H1 (cell line): ENCODE measurements around the gene BSND. TPM values are rescaled to one million over a fixed set of nuclear protein-coding genes. Genes with fewer than 3 reads are reported as not detected.

ENCODE experiments used
- CTCF ChIA-PET: fragments of 300-600 bp; sonication (Branson Sonifier 250); formaldehyde crosslinking; loops from one replicate; lab custom pipeline; 2021; ENCODE audit not compliant: partially characterized antibody; lab: Charles Lee
- POLR2A ChIA-PET: fragments of 300-600 bp; sonication (Branson Sonifier 250); formaldehyde crosslinking; loops from one replicate; lab custom pipeline; 2021; ENCODE audit warnings: inconsistent platforms; ENCODE audit not compliant: partially characterized antibody; lab: Charles Lee
- DNase-seq, 2 experiments: peaks; one replicate each; pipeline versions ENCODE4 v3.0.0 to v3.0.0-alpha.2; 2010 to 2022; ENCODE audit warnings: low spot score in 2 of 2, low read depth in 1 of 2, mixed read lengths in 1 of 2
- FAIRE-seq: peaks from 2 replicates; lab custom pipeline; 2011; peaks lifted over from hg19 to GRCh38; lab: Jason Lieb, UNC
- H2AFZ ChIP-seq: 2 replicates; pipeline ENCODE4 v1.8.1; 2012; ENCODE audit warnings: low read length, inconsistent platforms
- H2AK5ac ChIP-seq: 2 replicates; pipeline ENCODE4 v1.6.1; 2013; ENCODE audit warnings: low read depth, low read length
- H2BK120ac ChIP-seq: replicated peaks from 2 replicates; pipeline ENCODE3; 2013; ENCODE audit warnings: low read depth, low read length, inconsistent platforms
- H2BK12ac ChIP-seq: 2 replicates; pipeline ENCODE4 v1.6.1; 2013; ENCODE audit warnings: low read depth, low read length
- H2BK15ac ChIP-seq: 2 replicates; pipeline ENCODE4 v1.6.1; 2013; ENCODE audit warnings: low read length
- H2BK20ac ChIP-seq: 2 replicates; pipeline ENCODE4 v1.6.1; 2013; ENCODE audit warnings: low read length
- H2BK5ac ChIP-seq: 2 replicates; pipeline ENCODE4 v1.6.1; 2013; ENCODE audit warnings: low read depth, low read length
- H3K14ac ChIP-seq: 2 replicates; pipeline ENCODE4 v1.6.1; 2013; ENCODE audit warnings: inconsistent platforms; ENCODE audit not compliant: insufficient read length
- H3K18ac ChIP-seq: 2 replicates; pipeline ENCODE4 v1.6.1; 2013; ENCODE audit warnings: low read length; ENCODE audit errors: extremely low read depth
- H3K23ac ChIP-seq: 2 replicates; pipeline ENCODE4 v1.6.1; 2013; ENCODE audit warnings: inconsistent platforms; ENCODE audit not compliant: insufficient read length
- H3K23me2 ChIP-seq: 2 replicates; pipeline ENCODE4 v1.6.1; 2013; ENCODE audit warnings: low read depth, low read length
- H3K27ac ChIP-seq: 2 replicates; pipeline ENCODE4 v1.6.1; 2011; ENCODE audit warnings: low read depth, low read length, inconsistent platforms
- H3K27me3 ChIP-seq, 4 experiments: replicated peaks in 1 of 4; 1 replicate in 1 of 4; 2 replicates in 3 of 4; pipeline versions ENCODE4 v1.6.1 to v1.8.1; 2011 to 2013; ENCODE audit warnings: low read length in 3 of 4, mild to moderate bottlenecking in 3 of 4, inconsistent platforms in 2 of 4, mixed read lengths in 2 of 4, moderate library complexity in 1 of 4; ENCODE audit not compliant: control insufficient read depth in 3 of 4, insufficient read depth in 3 of 4; ENCODE audit errors: extremely low read depth in 1 of 4
- H3K36me3 ChIP-seq, 4 experiments: 2 replicates each; pipeline versions ENCODE4 v1.6.1 to v1.8.1; 2011 to 2013; ENCODE audit warnings: mild to moderate bottlenecking in 4 of 4, low read length in 3 of 4, moderate library complexity in 2 of 4, control low read depth in 1 of 4, inconsistent platforms in 1 of 4; ENCODE audit not compliant: insufficient read depth in 4 of 4, control insufficient read depth in 2 of 4
- H3K4ac ChIP-seq: replicated peaks from 2 replicates; pipeline ENCODE3; 2013; ENCODE audit warnings: low read length, low read depth, mixed read lengths, inconsistent platforms; ENCODE audit not compliant: insufficient read length
- H3K4me1 ChIP-seq, 4 experiments: replicated peaks in 1 of 4; 1 replicate in 1 of 4; 2 replicates in 3 of 4; pipeline versions ENCODE4 v1.6.1 to v1.8.1; 2011 to 2013; ENCODE audit warnings: low read length in 3 of 4, inconsistent platforms in 2 of 4, mixed read lengths in 1 of 4; ENCODE audit not compliant: insufficient read depth in 4 of 4, control insufficient read depth in 3 of 4
- H3K4me2 ChIP-seq, 2 experiments: 2 replicates each; pipeline versions ENCODE4 v1.6.1 to v1.8.1; 2011 to 2013; ENCODE audit warnings: low read depth in 2 of 2, low read length in 2 of 2, control low read depth in 1 of 2, inconsistent platforms in 1 of 2, mild to moderate bottlenecking in 1 of 2; ENCODE audit not compliant: insufficient read depth in 1 of 2
- H3K4me3 ChIP-seq, 4 experiments: fragments of 200-600, 300-600 bp in 1 of 4; sonication (generic), shearing (Covaris generic), sonication (Bioruptor Twin) in 1 of 4; 2 replicates each; pipeline versions ENCODE4 v1.5.1 to v1.8.1; 2011 to 2016; ENCODE audit warnings: low read length in 4 of 4, low read depth in 3 of 4, control low read depth in 2 of 4, inconsistent platforms in 2 of 4, mild to moderate bottlenecking in 2 of 4, mixed read lengths in 1 of 4, moderate library complexity in 1 of 4; ENCODE audit not compliant: insufficient read depth in 2 of 4; ENCODE audit errors: extremely low read depth in 1 of 4
- H3K56ac ChIP-seq: replicated peaks from 2 replicates; pipeline ENCODE3; 2013; ENCODE audit warnings: low read depth, mild to moderate bottlenecking, mixed read lengths, low read length, inconsistent platforms; ENCODE audit not compliant: insufficient read length
- H3K79me1 ChIP-seq: 2 replicates; pipeline ENCODE4 v1.6.1; 2013; ENCODE audit warnings: low read depth, low read length, control low read depth
- H3K79me2 ChIP-seq, 2 experiments: 2 replicates each; pipeline versions ENCODE4 v1.6.1 to v1.8.1; 2012 to 2013; ENCODE audit warnings: low read length in 2 of 2, mild to moderate bottlenecking in 2 of 2, inconsistent platforms in 1 of 2; ENCODE audit not compliant: insufficient read depth in 2 of 2, control insufficient read depth in 1 of 2
- H3K9ac ChIP-seq, 4 experiments: replicated peaks in 1 of 4; 1 replicate in 1 of 4; 2 replicates in 3 of 4; pipeline versions ENCODE4 v1.6.1 to v1.8.1; 2011 to 2013; ENCODE audit warnings: low read depth in 3 of 4, low read length in 3 of 4, control low read depth in 2 of 4, mild to moderate bottlenecking in 2 of 4, moderate library complexity in 2 of 4, inconsistent platforms in 1 of 4; ENCODE audit errors: extremely low read depth in 1 of 4
- H3K9me3 ChIP-seq, 2 experiments: 2 replicates each; pipeline versions ENCODE4 v1.6.1 to v1.8.1; 2012 to 2013; ENCODE audit warnings: mild to moderate bottlenecking in 2 of 2, moderate library complexity in 2 of 2, control low read depth in 1 of 2, inconsistent platforms in 1 of 2, low read depth in 1 of 2, low read length in 1 of 2, mixed read lengths in 1 of 2; ENCODE audit not compliant: insufficient read depth in 2 of 2
- H4K20me1 ChIP-seq, 2 experiments: replicated peaks in 1 of 2; 2 replicates each; pipeline versions ENCODE3 to v1.8.1; 2011 to 2013; ENCODE audit warnings: inconsistent platforms in 2 of 2, low read length in 2 of 2, mild to moderate bottlenecking in 1 of 2; ENCODE audit not compliant: insufficient read depth in 2 of 2, control insufficient read depth in 1 of 2
- H4K5ac ChIP-seq: 2 replicates; pipeline ENCODE4 v1.6.1; 2013; ENCODE audit warnings: low read length, low read depth, mixed read lengths, inconsistent platforms; ENCODE audit not compliant: insufficient read length
- H4K8ac ChIP-seq: 2 replicates; pipeline ENCODE4 v1.8.0; 2013; ENCODE audit warnings: mild to moderate bottlenecking, moderate library complexity, low read length, inconsistent platforms; ENCODE audit not compliant: insufficient read depth; ENCODE audit errors: extremely low read depth
- H4K91ac ChIP-seq: replicated peaks from 2 replicates; pipeline ENCODE3; 2013; ENCODE audit warnings: low read length, mixed read lengths, inconsistent platforms; ENCODE audit not compliant: insufficient read length
- ATF3 ChIP-seq: IDR thresholded peaks from 2 replicates; pipeline ENCODE4 v1.6.1; 2011; ENCODE audit warnings: low read depth, mild to moderate bottlenecking, low read length; ENCODE audit not compliant: insufficient read depth
- BRCA1 ChIP-seq: IDR thresholded peaks from 2 replicates; pipeline ENCODE4 v1.6.1; 2012; ENCODE audit warnings: low read depth, low read length, improper control_type of control experiment
- CTCF ChIP-seq, 3 experiments: IDR thresholded peaks; 1 replicate in 2 of 3; 2 replicates in 1 of 3; pipeline versions ENCODE4 v1.5.1 to v1.6.1; 2011; ENCODE audit warnings: low read length in 3 of 3, mild to moderate bottlenecking in 3 of 3, inconsistent platforms in 2 of 3, low read depth in 1 of 3, moderate library complexity in 1 of 3; ENCODE audit not compliant: insufficient read depth in 1 of 3; ENCODE audit errors: control extremely low read depth in 1 of 3
- RBBP5 ChIP-seq: IDR thresholded peaks from 2 replicates; pipeline ENCODE4 v1.7.1; 2012; ENCODE audit warnings: low read depth, mild to moderate bottlenecking, inconsistent platforms, low read length, moderate library complexity, borderline replicate concordance
- SIRT6 ChIP-seq: IDR thresholded peaks from one replicate; pipeline ENCODE4 v1.7.1; 2012; ENCODE audit warnings: low read length, inconsistent platforms
- WGBS, 2 experiments: shearing (Covaris generic) in 1 of 2; methylation state at CpG; one replicate each; pipeline versions ENCODE4 v1.1.6 to v1.1.7; 2013 to 2015; ENCODE audit warnings: low lambda C conversion rate in 2 of 2, mixed read lengths in 2 of 2, inconsistent platforms in 1 of 2, low coverage in 1 of 2, missing lambda C conversion rate in 1 of 2; ENCODE audit not compliant: insufficient replicate concordance in 2 of 2, insufficient coverage in 1 of 2, insufficient read length in 1 of 2; ENCODE audit errors: extremely low coverage in 1 of 2, missing lambda C conversion rate in 1 of 2; 5-methylcytosine and 5-hydroxymethylcytosine counted together
- polyA plus RNA-seq, 7 experiments: library from polyadenylated mRNA; depleted of rRNA in 3 of 7; stranded (reverse) in 5 of 7; unstranded in 2 of 7; fragments of >200 nt in 5 of 7; fragments of 200-250 nt in 2 of 7; gene quantifications; 1 replicate in 5 of 7; 2 replicates in 1 of 7; 4 replicates in 1 of 7; pipeline versions ENCODE4 v1.2.1 to v1.2.3, GENCODE V29; 2011 to 2013; ENCODE audit warnings: missing spikeins in 2 of 7, mixed read lengths in 2 of 7
- total RNA-seq: library from RNA; stranded (reverse); fragmentation: NEBNext Ultra II Directional; extraction: Animal tissue kit (Norgen Biotek cat#: 25700); gene quantifications from 2 replicates; pipeline ENCODE4 v1.2.1, GENCODE V29; 2021

BSND gene
- total and polyA plus RNA-seq, 2 of the 8 experiments (the other 6 are each of a cell fraction or from before 2014, with no cell fraction given): 0.43 to 0.68 TPM

GRCh38 chr1:55051621-55052020, 52.9 kb downstream of the BSND start:
- H3K23ac ChIP-seq: no peak overlapping the region
- ChIA-PET CTCF (interaction anchor here (0.7 to 4.3 kb wide), 2 partner anchors 13 to 106 kb away, joined by 4 to 31 read pairs; no protein-coding TSS in a partner anchor), POLR2A (no interaction called here)
- no peak overlapping the region for H2BK15ac ChIP-seq
- no peak for FAIRE-seq
- no peaks in the 10 kb centered on the region for H3K79me2 ChIP-seq
- no peak overlapping the region for H4K91ac ChIP-seq
- H4K5ac ChIP-seq: no peak overlapping the region
- no peaks in the 10 kb centered on the region for H3K23me2 ChIP-seq
- H2AFZ ChIP-seq: no peak overlapping the region
- peaks cover 0 to 20% of the 10 kb centered on the region in 2 experiments for H4K20me1 ChIP-seq
- H3K79me1 ChIP-seq: no peaks in the 10 kb centered on the region
- H2BK20ac ChIP-seq: no peak overlapping the region
- no peak for DNase-seq
- no peak overlapping the region for H4K8ac ChIP-seq
- no peak overlapping the region for H3K9ac ChIP-seq
- H3K18ac ChIP-seq: no peak overlapping the region
- no peaks in the 10 kb centered on the region for H3K27me3 ChIP-seq
- H3K14ac ChIP-seq: no peak overlapping the region
- H3K36me3 ChIP-seq: peaks cover 0 to 7% (median 2%) of the 10 kb centered on the region in 4 experiments; a peak in 3 of 8 replicates
- no peak overlapping the region for H2BK12ac ChIP-seq
- no peak overlapping the region for H3K4me3 ChIP-seq
- no peaks in the 10 kb centered on the region for H3K4me1 ChIP-seq
- no peak overlapping the region for H2BK5ac ChIP-seq
- H2BK120ac ChIP-seq: no peak overlapping the region
- H3K4ac ChIP-seq: no peak overlapping the region
- no peaks in the 10 kb centered on the region for H3K9me3 ChIP-seq
- H2AK5ac ChIP-seq: no peak overlapping the region
- WGBS, 2 experiments: 85% methylated on average over 9 of the region's 9 CpGs; no CpG with 5 or more reads in 1 of the 2 experiments
- H3K56ac ChIP-seq: no peak overlapping the region
- no peak overlapping the region for H3K4me2 ChIP-seq
- no peak overlapping the region for H3K27ac ChIP-seq
- no peak for TF ChIP-seq SIRT6
- TF ChIP-seq BRCA1: no peak
- TF ChIP-seq ATF3: no peak
- no peak for TF ChIP-seq RBBP5
- no peak for TF ChIP-seq CTCF (IDR thresholded peaks at IDR 0.05; ENCODE audit: control extremely low read depth in 1 of 3, insufficient read depth in 1 of 3, low read depth in 1 of 3, low read length in 3 of 3)
